HUES64 (cell line): ENCODE results near the gene UBXN1.
"Not testable (repeated sequence)": the region's sequence is repeated elsewhere in the genome, so short reads cannot be mapped to it uniquely, and the experiment has no call there.

Source experiments
- H3K27ac ChIP-seq: 2 replicates; pipeline ENCODE4 v1.7.0; 2013; ENCODE audit warnings: low read depth, low read length, inconsistent platforms
- H3K27me3 ChIP-seq: 2 replicates; pipeline ENCODE4 v1.6.1; 2013; ENCODE audit warnings: mild to moderate bottlenecking, low read length; ENCODE audit not compliant: insufficient read depth
- H3K36me3 ChIP-seq: 2 replicates; pipeline ENCODE4 v1.6.1; 2013; ENCODE audit warnings: mild to moderate bottlenecking, low read length; ENCODE audit not compliant: insufficient read depth
- H3K4me1 ChIP-seq: 2 replicates; pipeline ENCODE4 v1.6.1; 2013; ENCODE audit warnings: mild to moderate bottlenecking, low read length, moderate library complexity; ENCODE audit not compliant: insufficient read depth
- H3K4me3 ChIP-seq: 2 replicates; pipeline ENCODE4 v1.5.1; 2013; ENCODE audit warnings: mild to moderate bottlenecking, low read length, moderate library complexity
- H3K9ac ChIP-seq: 2 replicates; pipeline ENCODE4 v1.6.1; 2013; ENCODE audit warnings: mild to moderate bottlenecking, low read depth, low read length
- H3K9me3 ChIP-seq: 2 replicates; pipeline ENCODE4 v1.6.1; 2013; ENCODE audit warnings: low read depth, low read length; ENCODE audit not compliant: insufficient read depth
- WGBS: fragments of 150-250, 120-280 bp; methylation state at CpG from one replicate; pipeline ENCODE4 v1.1.7; 2013; ENCODE audit warnings: missing lambda C conversion rate; 5-methylcytosine and 5-hydroxymethylcytosine counted together

The UBXN1 gene

GRCh38 chr11:62708392-62708791, 29.5 kb upstream of the UBXN1 start:
- no peak overlapping the region for H3K9ac ChIP-seq
- H3K36me3 ChIP-seq: peaks cover 37% of the 10 kb centered on the region
- H3K4me3 ChIP-seq: peak overlapping the region; percentile 82
- H3K27me3 ChIP-seq: no peaks in the 10 kb centered on the region
- no peaks in the 10 kb centered on the region for H3K9me3 ChIP-seq
- 0 out of 2 replicates have a peak overlapping the region, but pooled peaks have one; percentile 83 for H3K27ac ChIP-seq
- WGBS: 80% methylated on average over 5 of the region's 5 CpGs
- H3K4me1 ChIP-seq: peaks cover 21% of the 10 kb centered on the region

GRCh38 chr11:62707277-62707861, 28.5 kb upstream of the UBXN1 start, which contains the start of the genes BSCL2 and GNG3:
TSS of gene BSCL2 (minus strand) at chr11:62707424. CDS start at chr11:62707195, 229 bp downstream.
TSS of gene GNG3 (plus strand) at chr11:62707676. CDS start at chr11:62708296, 620 bp downstream.
- WGBS: 3% methylated on average over 9 of the region's 10 CpGs
- Histone ChIP-seq H3K9ac (peak within 1 kb of the TSS; percentile 77), H3K4me1 (peaks cover 21% of the 10 kb centered on the region), H3K9me3 (no peaks in the 10 kb centered on the region), H3K36me3 (peaks cover 28% of the 10 kb centered on the region), H3K4me3 (peak within 1 kb of the TSS; percentile 82), H3K27me3 (no peaks in the 10 kb centered on the region), H3K27ac (peak within 1 kb of the TSS; percentile 80; the same call in 1 of the 2 replicates)

- Histone ChIP-seq H3K4me1 (peaks cover 21% of the 10 kb centered on the region), H3K4me3 (peak overlapping the region; percentile 81), H3K27ac (peak overlapping the region; percentile 80; the same call in 1 of the 2 replicates), H3K9ac (peak overlapping the region; percentile 77), H3K27me3 (no peaks in the 10 kb centered on the region), H3K9me3 (no peaks in the 10 kb centered on the region), H3K36me3 (peaks cover 26% of the 10 kb centered on the region)
- WGBS: 8% methylated on average over 8 of the region's 8 CpGs
Observed at GRCh38 chr11:62706850-62707247, 28.0 kb upstream of the UBXN1 start.

GRCh38 chr11:62705880-62706849, 27.3 kb upstream of the UBXN1 start:
- H3K4me1 ChIP-seq: peaks cover 21% of the 10 kb centered on the region
- no peaks in the 10 kb centered on the region for H3K9me3 ChIP-seq

GRCh38 chr11:62705413-62705812, 26.5 kb upstream of the UBXN1 start:
- Histone ChIP-seq H3K27me3 (no peaks in the 10 kb centered on the region), H3K9ac (peak overlapping the region; percentile 80), H3K4me1 (peaks cover 21% of the 10 kb centered on the region), H3K36me3 (peaks cover 27% of the 10 kb centered on the region), H3K4me3 (peak overlapping the region; percentile 81), H3K27ac (peak overlapping the region; percentile 33; the same call in 1 of the 2 replicates), H3K9me3 (no peaks in the 10 kb centered on the region)
- 81% methylated on average over 7 of the region's 7 CpGs for WGBS

More at GRCh38 chr11:62705880-62706849, 27.3 kb upstream of the UBXN1 start:
- Histone ChIP-seq H3K36me3 (peaks cover 26% of the 10 kb centered on the region), H3K27ac (peak overlapping the region; percentile 80), H3K4me3 (peak overlapping the region; percentile 81), H3K9ac (peak overlapping the region; percentile 80), H3K27me3 (no peaks in the 10 kb centered on the region)
- WGBS: 1% methylated on average over 73 of the region's 73 CpGs

- not testable (repeated sequence) for H3K9ac ChIP-seq, H3K27ac ChIP-seq, H3K27me3 ChIP-seq, H3K4me3 ChIP-seq, H3K9me3 ChIP-seq
- Histone ChIP-seq H3K36me3 (peaks cover 27% of the 10 kb centered on the region), H3K4me1 (peaks cover 13% of the 10 kb centered on the region; the same call in 1 of the 2 replicates)
- 96% methylated on average over 4 of the region's 4 CpGs for WGBS
Observed at GRCh38 chr11:62703921-62704320, 25.0 kb upstream of the UBXN1 start.

GRCh38 chr11:62702246-62702645, 23.4 kb upstream of the UBXN1 start:
- Histone ChIP-seq H3K4me3 (no peak overlapping the region), H3K36me3 (peaks cover 30% of the 10 kb centered on the region), H3K27me3 (no peaks in the 10 kb centered on the region), H3K4me1 (peaks cover 5% of the 10 kb centered on the region; the same call in 1 of the 2 replicates), H3K9ac (no peak overlapping the region), H3K27ac (no peak overlapping the region), H3K9me3 (no peaks in the 10 kb centered on the region)
- 96% methylated on average over 8 of the region's 11 CpGs for WGBS

GRCh38 chr11:62694455-62695167, 15.7 kb upstream of the UBXN1 start:
- Histone ChIP-seq H3K4me3 (no peak overlapping the region), H3K27me3 (no peaks in the 10 kb centered on the region), H3K4me1 (no peaks in the 10 kb centered on the region), H3K27ac (no peak overlapping the region), H3K36me3 (peaks cover 47% of the 10 kb centered on the region), H3K9ac (no peak overlapping the region), H3K9me3 (no peaks in the 10 kb centered on the region)
- WGBS: 72% methylated on average over 14 of the region's 14 CpGs

GRCh38 chr11:62693624-62694023, 14.8 kb upstream of the UBXN1 start:
- 98% methylated on average over 2 of the region's 4 CpGs for WGBS
- H3K9ac ChIP-seq, H3K9me3 ChIP-seq, H3K27me3 ChIP-seq, H3K4me3 ChIP-seq, H3K27ac ChIP-seq, H3K4me1 ChIP-seq: not testable (repeated sequence)
- H3K36me3 ChIP-seq: peaks cover 47% of the 10 kb centered on the region

GRCh38 chr11:62689421-62690183, 10.7 kb upstream of the UBXN1 start, which contains the start of gene LRRN4CL:
TSS of gene LRRN4CL (minus strand) at chr11:62689530. CDS start at chr11:62688508, 1,022 bp downstream.
- H3K36me3 ChIP-seq: peaks cover 44% of the 10 kb centered on the region
- no peaks in the 10 kb centered on the region for H3K27me3 ChIP-seq
- H3K9ac ChIP-seq: no peak within 1 kb of the TSS; the same call in 1 of the 2 replicates
- no peaks in the 10 kb centered on the region for H3K9me3 ChIP-seq
- H3K4me1 ChIP-seq: no peaks in the 10 kb centered on the region
- WGBS: 86% methylated on average over 9 of the region's 11 CpGs
- H3K27ac ChIP-seq: no peak within 1 kb of the TSS
- no peak within 1 kb of the TSS for H3K4me3 ChIP-seq
